GM18505 (cell line): ENCODE measurements around the gene SOAT2.

Experiments used
- ATAC-seq: cut with Tn5 transposase; IDR thresholded peaks from one replicate; pipeline ENCODE4 v1.9.1; 2021; ENCODE audit not compliant: unreplicated experiment
- POLR2A ChIP-seq: IDR thresholded peaks from 4 replicates; pipeline ENCODE4 v1.6.1; 2011; ENCODE audit warnings: borderline replicate concordance; ENCODE audit not compliant: insufficient read depth, insufficient read length; ENCODE audit errors: extremely low read depth

SOAT2 gene, protein sequence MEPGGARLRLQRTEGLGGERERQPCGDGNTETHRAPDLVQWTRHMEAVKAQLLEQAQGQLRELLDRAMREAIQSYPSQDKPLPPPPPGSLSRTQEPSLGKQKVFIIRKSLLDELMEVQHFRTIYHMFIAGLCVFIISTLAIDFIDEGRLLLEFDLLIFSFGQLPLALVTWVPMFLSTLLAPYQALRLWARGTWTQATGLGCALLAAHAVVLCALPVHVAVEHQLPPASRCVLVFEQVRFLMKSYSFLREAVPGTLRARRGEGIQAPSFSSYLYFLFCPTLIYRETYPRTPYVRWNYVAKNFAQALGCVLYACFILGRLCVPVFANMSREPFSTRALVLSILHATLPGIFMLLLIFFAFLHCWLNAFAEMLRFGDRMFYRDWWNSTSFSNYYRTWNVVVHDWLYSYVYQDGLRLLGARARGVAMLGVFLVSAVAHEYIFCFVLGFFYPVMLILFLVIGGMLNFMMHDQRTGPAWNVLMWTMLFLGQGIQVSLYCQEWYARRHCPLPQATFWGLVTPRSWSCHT

DNA sequence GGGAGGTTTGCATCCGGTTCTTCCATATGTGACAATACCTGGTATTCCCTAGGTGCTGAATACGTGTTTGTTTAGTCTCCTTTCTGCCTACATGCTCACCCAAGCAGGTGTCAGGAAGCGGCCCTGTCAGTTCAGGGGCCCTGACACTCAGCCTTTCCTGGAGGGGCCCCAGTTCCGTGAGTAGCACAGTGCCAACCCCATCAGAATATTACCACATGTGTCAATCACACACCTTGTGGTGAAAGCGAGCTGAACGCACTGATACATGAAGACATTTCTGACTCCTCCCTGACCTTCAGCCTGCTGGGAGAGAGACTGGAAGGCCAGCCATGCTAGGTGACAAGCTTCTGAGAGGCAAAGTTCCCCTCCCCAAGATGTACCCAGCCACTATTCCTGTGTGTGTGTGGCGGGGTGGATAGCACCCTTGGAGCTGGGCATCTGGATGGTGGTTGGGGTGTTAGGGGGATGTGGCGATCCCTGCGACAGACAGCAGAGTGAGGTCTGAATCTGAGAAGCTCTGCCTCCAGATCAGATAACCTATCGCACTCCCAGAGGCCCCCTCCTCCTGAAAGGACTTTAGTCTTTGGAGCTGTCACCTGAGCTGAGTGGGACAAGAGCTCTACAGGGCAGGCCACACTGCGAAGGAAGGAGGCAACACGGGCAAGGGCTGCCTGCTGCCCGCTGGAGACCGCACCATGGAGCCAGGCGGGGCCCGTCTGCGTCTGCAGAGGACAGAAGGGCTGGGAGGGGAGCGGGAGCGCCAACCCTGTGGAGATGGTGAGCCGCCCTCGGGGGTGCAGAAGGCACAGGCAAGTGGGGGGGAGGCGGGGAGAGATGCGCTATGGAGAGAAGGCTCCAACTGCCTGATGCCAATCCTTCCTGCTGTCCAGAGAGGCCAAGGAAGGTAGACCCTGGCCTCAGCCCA, at the start of gene SOAT2:
Gene SOAT2, plus strand, starts transcription at position 604 of the 925 bp plus-strand sequence. Its CDS starts 92 bp downstream, at position 696.
- TF ChIP-seq POLR2A = no peak
- no peak for ATAC-seq

DNA sequence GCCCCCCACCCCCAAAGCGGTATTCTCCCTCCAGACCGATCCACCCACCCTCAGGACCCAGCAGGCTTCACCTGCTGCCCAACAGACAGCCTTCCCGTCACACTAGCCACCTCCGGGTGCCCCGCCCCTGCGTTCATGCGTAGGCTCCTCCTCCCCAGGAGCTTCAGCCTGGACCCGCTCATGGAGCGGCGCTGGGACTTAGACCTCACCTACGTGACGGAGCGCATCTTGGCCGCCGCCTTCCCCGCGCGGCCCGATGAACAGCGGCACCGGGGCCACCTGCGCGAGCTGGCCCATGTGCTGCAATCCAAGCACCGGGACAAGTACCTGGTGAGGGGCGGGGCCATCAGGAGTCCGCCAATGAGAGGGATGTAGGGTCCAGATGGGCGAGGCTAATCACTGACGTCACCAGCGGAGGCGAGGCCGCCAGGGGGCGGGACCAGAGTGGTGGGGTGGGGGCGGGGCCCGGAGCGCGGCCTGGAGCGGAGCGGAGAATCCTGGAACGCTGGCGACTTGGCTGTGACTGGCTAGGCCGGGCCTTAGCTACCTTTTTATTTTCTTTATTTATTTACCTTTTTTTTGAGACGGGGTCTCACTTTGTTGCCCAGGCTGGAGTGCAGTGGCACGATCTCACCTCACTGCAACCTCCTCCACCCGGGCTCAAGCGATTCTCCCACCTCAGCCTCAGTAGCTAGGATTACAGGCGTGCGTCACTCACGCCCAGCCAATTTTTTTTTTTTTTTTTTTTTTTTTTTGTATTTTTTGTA, 49.0 kb upstream of the SOAT2 start:
- TF ChIP-seq POLR2A = peak; percentile 42
- peak; percentile 89 for ATAC-seq

DNA sequence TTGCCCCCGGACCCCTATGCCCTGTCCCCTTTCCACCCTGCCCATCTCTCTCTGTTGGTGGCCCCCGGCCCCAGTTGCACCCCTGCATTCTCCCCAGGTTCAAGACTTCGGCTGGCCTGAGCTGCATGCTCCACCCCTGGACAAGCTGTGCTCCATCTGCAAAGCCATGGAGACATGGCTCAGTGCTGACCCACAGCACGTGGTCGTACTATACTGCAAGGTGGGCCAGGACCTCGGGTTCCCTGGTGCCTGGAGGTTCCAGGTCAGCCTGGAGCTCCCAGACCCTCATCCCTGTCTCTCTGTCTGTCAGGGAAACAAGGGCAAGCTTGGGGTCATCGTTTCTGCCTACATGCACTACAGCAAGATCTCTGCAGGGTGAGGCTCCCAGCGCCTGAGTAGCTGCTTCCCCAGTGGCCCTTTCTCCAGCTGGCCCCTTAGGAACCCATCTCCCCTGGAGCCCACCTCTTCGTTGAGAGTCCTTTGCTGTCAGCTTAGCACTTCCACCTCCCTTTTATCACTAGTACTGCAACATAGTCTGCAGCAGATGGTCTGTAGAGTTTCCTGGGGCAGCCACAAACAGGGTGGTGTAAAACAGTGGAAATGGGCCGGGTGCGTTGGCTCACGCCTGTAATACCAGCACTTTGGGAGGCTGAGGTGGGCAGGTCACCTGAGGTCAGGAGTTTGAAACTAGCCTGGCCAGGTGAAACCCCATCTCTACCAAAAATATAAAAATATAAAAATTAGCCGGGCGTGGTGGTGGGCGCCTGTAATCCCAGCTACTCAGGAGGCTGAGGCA, 47.6 kb upstream of the SOAT2 start:
- no peak for TF ChIP-seq POLR2A
- no peak for ATAC-seq

DNA sequence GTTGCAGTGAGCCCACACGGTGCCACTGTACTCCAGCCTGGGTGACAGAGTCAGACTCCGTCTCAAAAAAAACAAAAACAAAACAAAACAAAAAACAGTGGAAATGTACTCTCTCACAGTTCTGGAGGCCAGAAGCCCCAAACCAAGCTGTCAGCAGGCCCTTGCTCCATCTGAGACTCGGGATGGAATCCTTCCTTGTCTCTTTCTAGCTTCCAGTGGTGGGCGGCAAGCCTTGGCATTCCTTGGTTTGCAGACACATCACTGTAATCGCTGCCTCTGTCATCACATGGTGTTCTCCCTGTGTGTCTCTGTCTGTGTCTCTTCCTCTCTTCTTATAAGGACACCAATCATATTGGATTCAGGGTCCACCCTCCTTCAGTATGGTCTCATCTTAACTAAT, 47.0 kb upstream of the SOAT2 start:
- ATAC-seq = no peak
- TF ChIP-seq POLR2A = no peak

DNA sequence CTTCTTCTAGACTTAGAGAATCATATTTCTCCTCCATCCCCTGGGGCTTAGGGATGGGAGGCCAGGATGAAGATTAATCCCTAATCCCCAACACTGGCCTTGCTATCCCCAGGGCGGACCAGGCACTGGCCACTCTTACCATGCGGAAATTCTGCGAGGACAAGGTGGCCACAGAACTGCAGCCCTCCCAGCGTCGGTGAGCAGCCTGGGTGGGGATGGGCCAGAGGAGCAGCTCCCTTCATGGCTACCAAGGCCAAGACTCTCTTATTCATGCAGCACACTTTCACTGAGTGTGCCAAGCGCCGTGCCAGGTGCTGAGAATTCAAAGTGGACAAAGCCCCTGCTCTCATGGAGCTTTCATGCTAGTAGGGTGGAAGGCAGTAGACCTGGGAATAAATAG, 46.4 kb upstream of the SOAT2 start:
- no peak for ATAC-seq
- TF ChIP-seq POLR2A = no peak

DNA sequence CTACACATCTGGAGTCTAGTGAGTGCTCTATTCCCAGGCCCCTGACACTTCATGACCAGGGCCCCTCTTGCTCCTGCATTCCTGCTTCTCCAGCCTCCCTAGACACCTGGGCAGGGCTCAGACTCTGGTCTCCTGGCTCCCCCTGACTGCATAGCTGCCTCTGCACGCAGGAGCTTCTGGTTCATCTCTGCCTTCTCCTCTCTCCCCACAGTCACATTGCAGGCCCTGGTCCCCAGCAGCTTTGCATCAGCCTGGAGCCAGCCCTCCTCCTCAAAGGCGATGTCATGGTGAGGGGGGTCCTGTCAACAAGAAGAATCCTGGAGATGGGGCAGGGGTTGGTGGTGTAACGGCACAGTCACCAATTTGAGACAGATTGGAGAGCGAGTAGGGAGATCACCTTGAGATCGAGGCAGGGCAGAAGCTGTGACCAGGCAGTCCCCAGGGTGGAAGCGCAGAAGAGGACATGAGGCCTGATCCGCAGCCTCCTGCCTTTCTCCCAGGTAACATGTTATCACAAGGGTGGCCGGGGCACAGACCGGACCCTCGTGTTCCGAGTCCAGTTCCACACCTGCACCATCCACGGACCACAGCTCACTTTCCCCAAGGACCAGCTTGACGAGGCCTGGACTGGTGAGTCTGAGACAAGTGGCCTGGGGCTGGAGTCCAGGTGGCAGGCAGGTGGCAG, 45.3 kb upstream of the SOAT2 start:
- TF ChIP-seq POLR2A = no peak
- ATAC-seq = no peak

DNA sequence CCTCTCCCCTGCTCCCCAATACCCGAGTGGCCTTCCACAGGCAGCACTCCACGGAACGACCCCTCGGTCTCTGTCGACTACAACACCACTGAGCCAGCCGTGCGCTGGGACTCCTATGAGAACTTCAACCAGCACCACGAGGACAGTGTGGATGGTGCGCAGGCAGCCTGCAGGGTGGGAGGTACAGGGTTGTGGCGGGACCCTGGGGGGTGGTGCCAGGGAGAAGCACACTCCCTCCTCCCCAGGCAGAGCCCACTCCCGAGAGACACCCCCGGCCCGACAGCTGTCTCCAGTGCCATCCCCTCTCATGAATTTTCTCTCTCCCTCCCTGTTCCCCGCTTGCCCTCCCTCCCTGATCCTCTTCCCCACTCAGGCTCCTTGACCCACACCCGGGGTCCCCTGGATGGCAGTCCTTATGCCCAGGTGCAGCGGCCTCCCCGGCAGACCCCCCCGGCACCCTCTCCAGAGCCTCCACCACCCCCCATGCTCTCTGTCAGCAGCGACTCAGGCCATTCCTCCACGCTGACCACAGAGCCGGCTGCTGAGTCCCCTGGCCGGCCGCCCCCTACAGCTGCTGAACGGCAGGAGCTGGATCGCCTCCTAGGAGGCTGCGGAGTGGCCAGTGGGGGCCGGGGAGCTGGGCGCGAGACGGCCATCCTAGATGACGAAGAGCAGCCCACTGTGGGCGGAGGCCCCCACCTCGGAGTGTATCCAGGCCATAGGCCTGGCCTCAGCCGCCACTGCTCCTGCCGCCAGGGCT, 44.4 kb upstream of the SOAT2 start:
- no peak for TF ChIP-seq POLR2A
- no peak for ATAC-seq

DNA sequence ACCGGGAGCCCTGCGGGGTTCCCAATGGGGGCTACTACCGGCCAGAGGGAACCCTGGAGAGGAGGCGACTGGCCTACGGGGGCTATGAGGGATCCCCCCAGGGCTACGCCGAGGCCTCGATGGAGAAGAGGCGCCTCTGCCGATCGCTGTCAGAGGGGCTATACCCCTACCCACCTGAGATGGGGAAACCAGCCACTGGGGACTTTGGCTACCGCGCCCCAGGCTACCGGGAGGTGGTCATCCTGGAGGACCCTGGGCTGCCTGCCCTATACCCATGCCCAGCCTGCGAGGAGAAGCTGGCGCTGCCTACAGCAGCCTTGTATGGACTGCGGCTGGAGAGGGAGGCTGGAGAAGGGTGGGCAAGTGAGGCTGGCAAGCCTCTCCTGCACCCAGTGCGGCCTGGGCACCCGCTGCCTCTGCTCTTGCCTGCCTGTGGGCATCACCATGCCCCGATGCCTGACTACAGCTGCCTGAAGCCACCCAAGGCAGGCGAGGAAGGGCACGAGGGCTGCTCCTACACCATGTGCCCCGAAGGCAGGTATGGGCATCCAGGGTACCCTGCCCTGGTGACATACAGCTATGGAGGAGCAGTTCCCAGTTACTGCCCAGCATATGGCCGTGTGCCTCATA, 43.7 kb upstream of the SOAT2 start:
- no peak for TF ChIP-seq POLR2A
- no peak for ATAC-seq

DNA sequence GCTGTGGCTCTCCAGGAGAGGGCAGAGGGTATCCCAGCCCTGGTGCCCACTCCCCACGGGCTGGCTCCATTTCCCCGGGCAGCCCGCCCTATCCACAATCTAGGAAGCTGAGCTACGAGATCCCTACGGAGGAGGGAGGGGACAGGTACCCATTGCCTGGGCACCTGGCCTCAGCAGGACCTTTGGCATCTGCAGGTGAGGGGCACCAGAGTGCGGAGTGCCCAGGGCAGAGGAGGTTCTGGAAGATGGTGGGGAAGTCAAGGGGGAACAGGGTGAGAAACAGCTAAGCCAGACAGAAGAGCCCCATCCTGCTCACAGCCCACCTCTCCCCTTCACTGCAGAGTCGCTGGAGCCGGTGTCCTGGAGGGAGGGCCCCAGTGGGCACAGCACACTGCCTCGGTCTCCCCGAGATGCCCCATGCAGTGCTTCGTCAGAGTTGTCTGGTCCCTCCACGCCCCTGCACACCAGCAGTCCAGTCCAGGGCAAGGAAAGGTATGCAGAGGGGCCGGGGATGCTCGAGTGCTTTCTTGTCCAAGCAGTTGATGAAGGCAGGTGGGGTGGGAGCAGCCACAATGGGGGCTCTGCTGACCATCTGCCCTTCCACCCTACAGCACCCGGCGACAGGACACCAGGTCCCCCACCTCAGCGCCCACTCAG, 43.1 kb upstream of the SOAT2 start:
- no peak for ATAC-seq
- no peak for TF ChIP-seq POLR2A

DNA sequence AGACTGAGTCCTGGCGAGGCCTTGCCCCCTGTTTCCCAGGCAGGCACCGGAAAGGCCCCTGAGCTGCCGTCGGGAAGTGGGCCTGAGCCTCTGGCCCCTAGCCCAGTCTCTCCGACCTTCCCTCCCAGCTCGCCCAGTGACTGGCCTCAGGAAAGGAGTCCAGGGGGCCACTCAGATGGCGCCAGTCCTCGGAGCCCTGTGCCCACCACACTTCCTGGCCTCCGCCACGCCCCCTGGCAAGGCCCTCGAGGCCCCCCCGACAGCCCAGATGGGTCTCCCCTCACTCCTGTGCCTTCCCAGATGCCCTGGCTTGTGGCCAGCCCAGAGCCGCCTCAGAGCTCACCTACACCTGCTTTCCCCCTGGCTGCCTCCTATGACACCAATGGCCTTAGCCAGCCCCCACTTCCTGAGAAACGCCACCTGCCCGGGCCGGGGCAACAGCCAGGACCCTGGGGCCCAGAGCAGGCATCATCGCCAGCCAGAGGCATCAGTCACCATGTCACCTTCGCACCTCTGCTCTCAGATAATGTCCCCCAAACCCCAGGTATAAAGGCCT, 42.5 kb upstream of the SOAT2 start:
- no peak for ATAC-seq
- TF ChIP-seq POLR2A = no peak
